ENCODE data around the gene GAD2. TPM values are rescaled to one million over a fixed set of nuclear protein-coding genes. Genes with fewer than 3 reads are reported as not detected.

GAD2 gene
- total RNA-seq, 1 donor from 2014 or later, result not detected

DNA sequence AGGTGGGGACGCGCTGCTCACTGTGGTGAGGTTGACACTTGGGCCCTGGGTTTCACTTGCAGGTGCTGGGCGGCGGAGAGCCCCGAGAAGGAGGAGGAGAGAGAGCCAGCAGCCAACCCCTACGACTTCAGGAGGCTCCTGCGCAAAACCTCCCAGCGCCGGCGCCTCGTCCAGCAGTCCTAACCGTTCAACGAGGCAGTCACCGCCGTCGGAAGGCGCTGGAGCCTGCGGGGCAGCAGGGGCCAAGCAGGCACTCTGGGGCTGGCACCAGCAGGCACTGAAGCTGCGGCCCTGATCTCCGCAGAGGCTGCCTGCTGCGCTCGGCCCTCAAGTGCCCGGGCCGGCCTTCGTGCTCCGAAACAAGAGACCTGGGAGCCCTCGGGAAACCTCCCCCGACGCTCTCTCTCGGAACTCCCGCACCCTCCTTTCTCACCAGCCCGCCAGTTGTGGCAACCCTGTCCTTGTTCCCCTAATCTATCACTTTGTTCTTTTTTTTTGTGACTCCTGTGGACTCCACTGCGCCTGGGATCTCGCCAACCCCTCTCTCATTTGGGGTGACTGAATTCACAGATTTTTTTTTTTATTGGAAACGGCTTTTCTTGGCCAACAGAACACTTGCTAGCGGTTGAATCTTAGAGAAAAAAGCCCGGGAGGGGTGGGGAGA lies 4.7 kb upstream of the GAD2 start:
- H3K27ac ChIP-seq (ENCODE audit: low read depth, low read length), result no peak overlapping the region
- H3K9me3 ChIP-seq (ENCODE audit: control insufficient read depth in 3 of 3, low read length in 3 of 3), result no peaks in the 10 kb centered on the region
- peaks cover 0 to 3% (median 0%) of the 10 kb centered on the region in 3 donors for H3K4me1 ChIP-seq (ENCODE audit: control insufficient read depth in 3 of 3, insufficient read depth in 3 of 3, low read length in 3 of 3)
- no peak overlapping the region for H3K9ac ChIP-seq (ENCODE audit: low read depth in 1 of 3, low read length in 3 of 3)
- H3K27me3 ChIP-seq (ENCODE audit: control insufficient read depth in 3 of 3, insufficient read depth in 3 of 3, low read length in 3 of 3), result peaks cover 51 to 58% (median 54%) of the 10 kb centered on the region in 3 donors
- H3K36me3 ChIP-seq (ENCODE audit: control insufficient read depth in 3 of 3, insufficient read depth in 3 of 3, low read length in 3 of 3), result no peaks in the 10 kb centered on the region
- H3K4me3 ChIP-seq (ENCODE audit: low read length in 3 of 3), result no peak overlapping the region

GRCh38 chr10:26212511-26212910 lies 4.1 kb upstream of the GAD2 start:
- Histone ChIP-seq H3K4me1 (ENCODE audit: control insufficient read depth in 3 of 3, insufficient read depth in 3 of 3, low read length in 3 of 3) (peaks cover 0 to 3% (median 0%) of the 10 kb centered on the region in 3 donors), H3K36me3 (ENCODE audit: control insufficient read depth in 3 of 3, insufficient read depth in 3 of 3, low read length in 3 of 3) (no peaks in the 10 kb centered on the region), H3K27ac (ENCODE audit: low read depth, low read length) (no peak overlapping the region), H3K4me3 (ENCODE audit: low read length in 3 of 3) (no peak overlapping the region), H3K9ac (ENCODE audit: low read depth in 1 of 3, low read length in 3 of 3) (no peak overlapping the region), H3K27me3 (ENCODE audit: control insufficient read depth in 3 of 3, insufficient read depth in 3 of 3, low read length in 3 of 3) (peaks cover 57 to 64% (median 60%) of the 10 kb centered on the region in 3 donors), H3K9me3 (ENCODE audit: control insufficient read depth in 3 of 3, low read length in 3 of 3) (no peaks in the 10 kb centered on the region)

GRCh38 chr10:26213157-26213800 lies 3.3 kb upstream of the GAD2 start:
- H3K9ac ChIP-seq (ENCODE audit: low read depth in 1 of 3, low read length in 3 of 3), result no peak overlapping the region

GRCh38 chr10:26214004-26214403 lies 2.6 kb upstream of the GAD2 start:
- Histone ChIP-seq H3K27me3 (ENCODE audit: control insufficient read depth in 3 of 3, insufficient read depth in 3 of 3, low read length in 3 of 3) (peaks cover 72 to 78% (median 74%) of the 10 kb centered on the region in 3 donors), H3K36me3 (ENCODE audit: control insufficient read depth in 3 of 3, insufficient read depth in 3 of 3, low read length in 3 of 3) (no peaks in the 10 kb centered on the region), H3K9me3 (ENCODE audit: control insufficient read depth in 3 of 3, low read length in 3 of 3) (no peaks in the 10 kb centered on the region), H3K4me1 (ENCODE audit: control insufficient read depth in 3 of 3, insufficient read depth in 3 of 3, low read length in 3 of 3) (peaks cover 0 to 3% (median 0%) of the 10 kb centered on the region in 3 donors), H3K9ac (ENCODE audit: low read depth in 1 of 3, low read length in 3 of 3) (no peak overlapping the region), H3K27ac (ENCODE audit: low read depth, low read length) (no peak overlapping the region), H3K4me3 (ENCODE audit: low read length in 3 of 3) (no peak overlapping the region)

More at GRCh38 chr10:26213157-26213800, 3.3 kb upstream of the GAD2 start:
- peaks cover 65 to 70% (median 68%) of the 10 kb centered on the region in 3 donors for H3K27me3 ChIP-seq (ENCODE audit: control insufficient read depth in 3 of 3, insufficient read depth in 3 of 3, low read length in 3 of 3)
- H3K36me3 ChIP-seq (ENCODE audit: control insufficient read depth in 3 of 3, insufficient read depth in 3 of 3, low read length in 3 of 3), result no peaks in the 10 kb centered on the region
- H3K4me1 ChIP-seq (ENCODE audit: control insufficient read depth in 3 of 3, insufficient read depth in 3 of 3, low read length in 3 of 3), result peaks cover 0 to 3% (median 0%) of the 10 kb centered on the region in 3 donors
- no peaks in the 10 kb centered on the region for H3K9me3 ChIP-seq (ENCODE audit: control insufficient read depth in 3 of 3, low read length in 3 of 3)
- H3K27ac ChIP-seq (ENCODE audit: low read depth, low read length), result no peak overlapping the region
- H3K4me3 ChIP-seq (ENCODE audit: low read length in 3 of 3), result no peak overlapping the region

DNA sequence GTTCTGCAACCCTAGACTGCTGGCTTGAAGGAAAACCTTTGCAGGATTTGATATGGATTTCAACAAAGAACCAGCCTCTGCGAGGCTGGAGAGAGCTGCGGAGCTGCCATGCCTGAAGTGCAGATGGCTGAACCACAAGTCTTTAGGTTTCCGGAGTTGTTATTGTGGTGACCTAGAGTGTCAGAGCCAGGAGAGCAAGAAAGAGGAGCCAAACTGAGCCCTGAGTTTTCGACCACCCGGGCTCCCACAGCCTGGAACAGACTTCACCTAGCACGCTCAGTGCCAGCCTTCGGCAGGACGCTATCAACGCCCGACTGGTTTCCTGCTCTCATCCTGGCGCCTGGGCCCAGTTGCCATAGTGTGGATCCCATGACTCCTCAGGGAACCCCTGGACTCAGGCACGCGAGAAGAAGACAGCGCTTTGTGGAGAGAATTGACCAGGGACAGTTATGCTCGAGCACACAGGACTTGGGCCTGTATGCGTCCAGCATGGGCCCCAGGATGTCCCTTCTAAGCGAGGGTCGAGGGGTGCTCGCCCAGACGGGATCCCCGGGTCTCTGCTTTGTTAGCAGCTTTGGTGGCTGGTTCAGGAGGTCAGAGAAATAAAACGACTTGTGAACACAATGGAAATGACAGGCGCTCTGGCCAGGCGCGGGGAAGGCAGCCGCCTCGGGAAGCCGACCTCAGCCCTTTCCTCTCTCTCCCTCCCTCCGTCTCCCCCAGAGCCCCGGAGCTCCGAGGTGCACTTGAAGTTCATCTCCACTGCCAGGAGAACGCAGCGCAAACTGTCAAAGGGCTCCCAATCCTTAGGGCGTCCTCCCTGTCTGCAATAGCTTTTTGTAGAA lies 1.8 kb upstream of the GAD2 start:
- H3K27ac ChIP-seq (ENCODE audit: low read depth, low read length), result no peak overlapping the region
- H3K4me3 ChIP-seq (ENCODE audit: low read length in 3 of 3), result no peak overlapping the region
- no peaks in the 10 kb centered on the region for H3K9me3 ChIP-seq (ENCODE audit: control insufficient read depth in 3 of 3, low read length in 3 of 3)
- H3K9ac ChIP-seq (ENCODE audit: low read depth in 1 of 3, low read length in 3 of 3), result no peak overlapping the region
- peaks cover 78 to 83% (median 80%) of the 10 kb centered on the region in 3 donors for H3K27me3 ChIP-seq (ENCODE audit: control insufficient read depth in 3 of 3, insufficient read depth in 3 of 3, low read length in 3 of 3)
- H3K4me1 ChIP-seq (ENCODE audit: control insufficient read depth in 3 of 3, insufficient read depth in 3 of 3, low read length in 3 of 3), result peaks cover 0 to 3% (median 0%) of the 10 kb centered on the region in 3 donors
- H3K36me3 ChIP-seq (ENCODE audit: control insufficient read depth in 3 of 3, insufficient read depth in 3 of 3, low read length in 3 of 3), result no peaks in the 10 kb centered on the region

GRCh38 chr10:26215396-26215934 lies 1.1 kb upstream of the GAD2 start:
- Histone ChIP-seq H3K4me3 (ENCODE audit: low read length in 3 of 3) (no peak overlapping the region), H3K27ac (ENCODE audit: low read depth, low read length) (no peak overlapping the region), H3K9me3 (ENCODE audit: control insufficient read depth in 3 of 3, low read length in 3 of 3) (no peaks in the 10 kb centered on the region), H3K4me1 (ENCODE audit: control insufficient read depth in 3 of 3, insufficient read depth in 3 of 3, low read length in 3 of 3) (peaks cover 0 to 3% (median 0%) of the 10 kb centered on the region in 3 donors), H3K36me3 (ENCODE audit: control insufficient read depth in 3 of 3, insufficient read depth in 3 of 3, low read length in 3 of 3) (no peaks in the 10 kb centered on the region), H3K9ac (ENCODE audit: low read depth in 1 of 3, low read length in 3 of 3) (no peak overlapping the region), H3K27me3 (ENCODE audit: control insufficient read depth in 3 of 3, insufficient read depth in 3 of 3, low read length in 3 of 3) (peaks cover 82 to 90% (median 85%) of the 10 kb centered on the region in 3 donors)

GRCh38 chr10:26215935-26216584 lies 514 bp upstream of the GAD2 start:
- no peak overlapping the region for H3K9ac ChIP-seq (ENCODE audit: low read depth in 1 of 3, low read length in 3 of 3)
- H3K27me3 ChIP-seq (ENCODE audit: control insufficient read depth in 3 of 3, insufficient read depth in 3 of 3, low read length in 3 of 3), result peaks cover 80 to 88% (median 86%) of the 10 kb centered on the region in 3 donors
- no peak overlapping the region for H3K4me3 ChIP-seq (ENCODE audit: low read length in 3 of 3)
- no peak overlapping the region for H3K27ac ChIP-seq (ENCODE audit: low read depth, low read length)
- H3K4me1 ChIP-seq (ENCODE audit: control insufficient read depth in 3 of 3, insufficient read depth in 3 of 3, low read length in 3 of 3), result peaks cover 0 to 3% (median 0%) of the 10 kb centered on the region in 3 donors
- no peaks in the 10 kb centered on the region for H3K36me3 ChIP-seq (ENCODE audit: control insufficient read depth in 3 of 3, insufficient read depth in 3 of 3, low read length in 3 of 3)
- no peaks in the 10 kb centered on the region for H3K9me3 ChIP-seq (ENCODE audit: control insufficient read depth in 3 of 3, low read length in 3 of 3)

DNA sequence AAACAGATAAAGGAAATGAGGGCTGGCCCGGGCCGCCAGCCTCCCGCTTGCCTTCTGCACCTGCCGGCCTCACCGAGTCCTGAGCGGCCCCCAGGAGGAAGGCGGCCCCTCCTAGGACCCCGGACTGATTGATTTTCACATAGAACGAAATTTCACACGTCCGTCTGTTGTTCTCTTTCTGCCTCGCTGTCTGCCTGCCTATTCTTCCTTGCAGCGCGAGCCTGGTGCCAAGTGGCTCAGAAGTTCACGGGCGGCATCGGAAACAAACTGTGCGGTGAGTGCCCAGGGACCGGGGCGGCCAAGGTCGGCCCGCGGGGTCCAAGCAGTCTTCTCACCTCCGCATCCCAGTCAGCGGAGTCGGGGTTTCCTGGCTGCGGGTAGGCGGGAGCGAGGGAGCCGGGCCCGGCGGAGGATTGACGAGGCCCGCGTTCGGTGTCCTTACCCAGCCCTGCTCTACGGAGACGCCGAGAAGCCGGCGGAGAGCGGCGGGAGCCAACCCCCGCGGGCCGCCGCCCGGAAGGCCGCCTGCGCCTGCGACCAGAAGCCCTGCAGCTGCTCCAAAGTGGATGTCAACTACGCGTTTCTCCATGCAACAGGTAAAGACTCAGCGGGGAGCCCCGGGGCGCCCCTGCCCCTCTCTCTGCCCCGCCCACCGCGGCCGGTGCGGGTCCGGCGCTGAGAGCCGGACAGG lies 967 bp downstream of the GAD2 start:
- Histone ChIP-seq H3K36me3 (ENCODE audit: control insufficient read depth in 3 of 3, insufficient read depth in 3 of 3, low read length in 3 of 3) (no peaks in the 10 kb centered on the region), H3K27me3 (ENCODE audit: control insufficient read depth in 3 of 3, insufficient read depth in 3 of 3, low read length in 3 of 3) (peaks cover 75 to 91% (median 86%) of the 10 kb centered on the region in 3 donors), H3K4me1 (ENCODE audit: control insufficient read depth in 3 of 3, insufficient read depth in 3 of 3, low read length in 3 of 3) (peaks cover 0 to 3% (median 0%) of the 10 kb centered on the region in 3 donors), H3K9me3 (ENCODE audit: control insufficient read depth in 3 of 3, low read length in 3 of 3) (peaks cover 0 to 4% (median 2%) of the 10 kb centered on the region in 3 donors), H3K9ac (ENCODE audit: low read depth in 1 of 3, low read length in 3 of 3) (no peak overlapping the region), H3K27ac (ENCODE audit: low read depth, low read length) (no peak overlapping the region), H3K4me3 (ENCODE audit: low read length in 3 of 3) (no peak overlapping the region)

- Histone ChIP-seq H3K27me3 (ENCODE audit: control insufficient read depth in 3 of 3, insufficient read depth in 3 of 3, low read length in 3 of 3) (peaks cover 54 to 75% (median 71%) of the 10 kb centered on the region in 3 donors), H3K4me3 (ENCODE audit: low read length in 3 of 3) (no peak overlapping the region), H3K36me3 (ENCODE audit: control insufficient read depth in 3 of 3, insufficient read depth in 3 of 3, low read length in 3 of 3) (no peaks in the 10 kb centered on the region), H3K9ac (ENCODE audit: low read depth in 1 of 3, low read length in 3 of 3) (no peak overlapping the region), H3K9me3 (ENCODE audit: control insufficient read depth in 3 of 3, low read length in 3 of 3) (peaks cover 0 to 4% (median 4%) of the 10 kb centered on the region in 3 donors), H3K4me1 (ENCODE audit: control insufficient read depth in 3 of 3, insufficient read depth in 3 of 3, low read length in 3 of 3) (peaks cover 0 to 3% (median 0%) of the 10 kb centered on the region in 3 donors), H3K27ac (ENCODE audit: low read depth, low read length) (no peak overlapping the region)
Measured at GRCh38 chr10:26219676-26220075, 3.1 kb downstream of the GAD2 start.
